ENCODE measurements around the gene KDM4C.

- TF ChIP-seq, protein P1, sequence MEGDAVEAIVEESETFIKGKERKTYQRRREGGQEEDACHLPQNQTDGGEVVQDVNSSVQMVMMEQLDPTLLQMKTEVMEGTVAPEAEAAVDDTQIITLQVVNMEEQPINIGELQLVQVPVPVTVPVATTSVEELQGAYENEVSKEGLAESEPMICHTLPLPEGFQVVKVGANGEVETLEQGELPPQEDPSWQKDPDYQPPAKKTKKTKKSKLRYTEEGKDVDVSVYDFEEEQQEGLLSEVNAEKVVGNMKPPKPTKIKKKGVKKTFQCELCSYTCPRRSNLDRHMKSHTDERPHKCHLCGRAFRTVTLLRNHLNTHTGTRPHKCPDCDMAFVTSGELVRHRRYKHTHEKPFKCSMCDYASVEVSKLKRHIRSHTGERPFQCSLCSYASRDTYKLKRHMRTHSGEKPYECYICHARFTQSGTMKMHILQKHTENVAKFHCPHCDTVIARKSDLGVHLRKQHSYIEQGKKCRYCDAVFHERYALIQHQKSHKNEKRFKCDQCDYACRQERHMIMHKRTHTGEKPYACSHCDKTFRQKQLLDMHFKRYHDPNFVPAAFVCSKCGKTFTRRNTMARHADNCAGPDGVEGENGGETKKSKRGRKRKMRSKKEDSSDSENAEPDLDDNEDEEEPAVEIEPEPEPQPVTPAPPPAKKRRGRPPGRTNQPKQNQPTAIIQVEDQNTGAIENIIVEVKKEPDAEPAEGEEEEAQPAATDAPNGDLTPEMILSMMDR (IDR thresholded peaks at IDR 0.05) = no peak
- TF ChIP-seq POLR2A (IDR thresholded peaks at IDR 0.05) = no peak
These were observed 293.9 kb downstream of the KDM4C start for GRCh38 chr9:7051711-7052110.
